Fibroblast of pulmonary artery (primary cell): ENCODE results near the gene CAPN2.

Experiments
- DNase-seq: peaks from one replicate; pipeline ENCODE4 v3.0.0-alpha.2; 2010; ENCODE audit warnings: low read depth
- H3K4me3 ChIP-seq: replicated peaks from 2 replicates; pipeline ENCODE4 v1.5.1; 2011; ENCODE audit warnings: low read depth, mild to moderate bottlenecking, control low read depth, low read length, moderate library complexity
- CTCF ChIP-seq: IDR thresholded peaks from 2 replicates; pipeline ENCODE4 v1.5.1; 2011; ENCODE audit warnings: mild to moderate bottlenecking, control low read depth, low read length, inconsistent platforms; ENCODE audit errors: missing control alignments

The CAPN2 gene

DNA sequence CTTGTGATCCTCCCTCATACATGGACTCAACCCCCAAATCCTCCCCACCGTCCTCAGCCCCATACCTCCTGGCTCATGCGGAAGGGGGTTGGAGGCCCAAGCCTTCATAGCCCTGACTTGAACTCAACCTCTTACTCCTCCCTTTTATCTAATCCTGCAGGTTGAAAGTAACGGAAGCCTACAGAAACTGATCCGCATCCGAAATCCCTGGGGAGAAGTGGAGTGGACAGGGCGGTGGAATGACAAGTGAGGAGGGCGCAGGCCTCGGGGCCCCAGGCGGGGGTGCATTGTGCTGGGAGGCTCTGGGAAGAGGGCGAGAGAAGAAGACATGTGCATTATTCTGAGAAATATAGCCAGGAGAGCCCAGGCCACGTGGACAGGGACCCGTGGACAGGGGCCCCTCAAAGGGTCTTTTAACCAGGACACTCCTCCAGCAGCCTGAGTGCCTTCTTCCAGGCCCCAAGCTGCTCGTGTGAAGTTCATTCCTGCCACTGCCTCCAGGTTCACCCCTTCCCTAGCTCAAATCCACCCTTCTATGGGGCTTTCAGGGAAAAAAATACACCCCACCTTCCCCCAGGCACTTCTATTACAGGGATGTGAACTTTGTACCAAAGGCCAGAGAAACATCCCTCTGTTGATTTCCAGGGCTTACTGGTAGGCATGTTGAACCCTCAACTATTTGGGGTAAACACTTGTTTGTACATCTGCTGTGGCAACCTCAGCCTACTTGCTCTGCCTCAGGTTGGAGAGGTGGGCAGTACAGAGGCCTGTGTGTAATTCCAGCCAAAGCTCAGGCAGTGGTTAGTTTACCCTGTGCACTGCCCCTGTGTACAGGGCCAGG, 38.6 kb downstream of the CAPN2 start:
- no peak for DNase-seq
- TF ChIP-seq CTCF = no peak
- H3K4me3 ChIP-seq = no peak overlapping the region

GRCh38 chr1:223751696-223752095, 39.4 kb downstream of the CAPN2 start:
- no peak for TF ChIP-seq CTCF
- no peak overlapping the region for H3K4me3 ChIP-seq
- DNase-seq = no peak

GRCh38 chr1:223752721-223753515, 40.6 kb downstream of the CAPN2 start:
- no peak overlapping the region for H3K4me3 ChIP-seq
- DNase-seq = no peak
- TF ChIP-seq CTCF = no peak

DNA sequence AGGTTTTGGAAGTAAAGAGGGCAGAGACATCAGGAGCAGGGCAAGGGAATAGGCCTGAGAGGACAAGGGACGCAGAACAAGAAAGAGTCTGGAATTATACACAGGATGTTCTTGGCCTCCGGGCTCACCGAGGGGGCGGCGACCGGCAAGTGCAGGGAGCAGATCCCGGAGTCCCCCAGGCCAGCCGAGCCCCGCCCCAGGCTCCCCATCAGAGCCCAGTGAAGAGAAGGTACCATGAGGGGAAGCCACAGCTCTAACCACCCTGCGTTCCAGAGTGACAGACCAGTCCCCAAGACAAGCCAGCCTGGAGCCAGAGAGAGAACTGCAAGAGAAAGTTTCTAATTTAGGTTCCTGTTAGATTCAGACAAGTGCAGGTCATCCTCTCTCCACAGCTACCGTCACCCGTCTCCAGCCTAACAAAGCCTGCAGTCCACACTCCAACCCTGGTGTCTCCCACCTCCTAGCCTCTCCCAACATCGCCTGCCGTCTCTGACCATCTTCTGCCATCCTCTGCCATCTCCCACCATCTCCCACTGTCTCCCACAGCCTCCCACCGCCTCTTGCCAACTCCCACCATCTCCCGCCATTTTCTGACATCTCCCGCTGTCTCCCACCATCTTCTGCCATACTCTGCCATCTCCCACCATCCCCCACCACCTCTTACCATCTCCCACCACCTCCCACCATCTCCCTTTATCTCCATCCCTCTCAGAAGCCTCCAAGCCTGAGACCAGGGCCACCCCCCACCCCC, 42.5 kb downstream of the CAPN2 start:
- TF ChIP-seq CTCF = no peak
- no peak for DNase-seq
- H3K4me3 ChIP-seq = no peak overlapping the region

GRCh38 chr1:223755432-223755792, 43.1 kb downstream of the CAPN2 start:
- no peak for DNase-seq
- no peak for TF ChIP-seq CTCF
- no peak overlapping the region for H3K4me3 ChIP-seq

DNA sequence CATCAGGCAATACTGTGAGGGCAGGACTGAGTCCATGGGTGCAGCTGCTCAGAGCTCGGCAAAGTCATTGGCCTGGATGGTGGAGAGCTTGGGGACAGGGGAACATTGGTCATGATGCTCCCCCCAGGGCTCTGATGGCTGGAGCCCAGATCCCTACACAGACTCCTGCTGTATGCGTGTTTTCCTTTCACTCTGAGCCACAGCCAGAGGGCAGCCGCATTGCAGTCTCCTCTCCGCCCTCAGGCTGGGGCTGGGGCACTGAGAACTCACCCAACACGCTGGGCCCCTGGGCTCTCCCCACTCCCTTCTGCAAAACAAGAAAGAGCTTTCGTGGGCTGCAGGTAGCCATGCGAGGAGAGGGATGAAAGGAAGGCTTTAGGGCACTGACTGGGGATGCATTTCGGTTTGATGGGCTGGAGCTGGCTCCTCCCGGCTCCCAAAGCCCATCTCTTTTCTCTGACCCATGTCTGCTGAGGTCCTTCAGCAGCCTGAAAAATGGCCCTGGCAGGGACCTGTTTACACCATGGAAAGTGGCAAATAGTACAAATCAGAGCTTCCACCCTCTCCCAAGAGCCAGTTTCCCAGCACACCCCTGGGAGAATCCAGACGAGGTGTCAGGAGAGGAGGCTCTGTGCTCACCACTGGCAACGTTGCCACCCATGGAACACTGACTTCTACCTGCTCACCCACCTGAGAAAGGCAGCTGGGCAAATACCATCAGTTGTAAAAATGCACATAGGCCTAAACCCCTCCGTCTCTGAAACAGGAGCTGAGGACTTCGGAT, 43.8 kb downstream of the CAPN2 start:
- no peak for DNase-seq
- TF ChIP-seq CTCF = no peak
- H3K4me3 ChIP-seq = no peak overlapping the region
